GM19397 (cell line): Measurements from ENCODE around the gene GLUL.
"Not testable (repeated sequence)": the region's sequence is repeated elsewhere in the genome, so short reads cannot be mapped to it uniquely, and the experiment has no call there.

Experiments used
- ATAC-seq: cut with Tn5 transposase; IDR thresholded peaks from one replicate; pipeline ENCODE4 v1.9.1; 2021; ENCODE audit warnings: mild to moderate bottlenecking, moderate library complexity; ENCODE audit not compliant: unreplicated experiment

Gene GLUL

GRCh38 chr1:182370532-182370931 is 21.1 kb downstream of the GLUL start:
- ATAC-seq = no peak

- no peak for ATAC-seq
Observed at GRCh38 chr1:182368903-182369302, 22.7 kb downstream of the GLUL start.

- ATAC-seq = no peak
Observed at GRCh38 chr1:182368358-182368757, 23.2 kb downstream of the GLUL start.

GRCh38 chr1:182367926-182368325 is 23.7 kb downstream of the GLUL start:
- no peak for ATAC-seq

GRCh38 chr1:182366596-182366995 is 25.0 kb downstream of the GLUL start:
- ATAC-seq = no peak

GRCh38 chr1:182359645-182360044 is 31.9 kb downstream of the GLUL start:
- ATAC-seq = no peak

GRCh38 chr1:182357913-182358312 is 33.7 kb downstream of the GLUL start:
- no peak for ATAC-seq

- ATAC-seq = no peak
Observed at GRCh38 chr1:182357171-182357570, 34.4 kb downstream of the GLUL start.

- no peak for ATAC-seq
Observed at GRCh38 chr1:182355723-182356098, 35.9 kb downstream of the GLUL start.

GRCh38 chr1:182351790-182352364 is 39.7 kb downstream of the GLUL start:
- ATAC-seq = no peak

GRCh38 chr1:182350839-182351238 is 40.8 kb downstream of the GLUL start:
- ATAC-seq = no peak

GRCh38 chr1:182348961-182349747 is 42.4 kb downstream of the GLUL start:
- ATAC-seq = no peak

GRCh38 chr1:182347019-182347418 is 44.6 kb downstream of the GLUL start:
- no peak for ATAC-seq

- ATAC-seq = no peak
Observed at GRCh38 chr1:182340233-182341058, 51.1 kb downstream of the GLUL start.

- ATAC-seq = no peak
Observed at GRCh38 chr1:182339684-182340083, 51.9 kb downstream of the GLUL start.

- ATAC-seq = no peak
Observed at GRCh38 chr1:182338806-182339370, 52.7 kb downstream of the GLUL start.

- no peak for ATAC-seq
Observed at GRCh38 chr1:182337736-182338571, 53.6 kb downstream of the GLUL start.

GRCh38 chr1:182335771-182336566 is 55.6 kb downstream of the GLUL start:
- no peak for ATAC-seq

GRCh38 chr1:182333071-182333571 is 58.5 kb downstream of the GLUL start:
- not testable (repeated sequence) for ATAC-seq
